IPS-18a (cell line): Measurements from ENCODE around the gene TEAD3.
"Not testable (repeated sequence)": the region's sequence is repeated elsewhere in the genome, so short reads cannot be mapped to it uniquely, and the experiment has no call there.

Source experiments
- H3K27ac ChIP-seq: one replicate; pipeline ENCODE4 v1.5.1; 2013; ENCODE audit warnings: low read length
- H3K27me3 ChIP-seq: one replicate; pipeline ENCODE4 v1.6.1; 2013; ENCODE audit warnings: mild to moderate bottlenecking, low read length; ENCODE audit not compliant: control insufficient read depth, insufficient read depth
- H3K36me3 ChIP-seq: one replicate; pipeline ENCODE4 v1.6.1; 2013; ENCODE audit warnings: low read depth, low read length; ENCODE audit not compliant: control insufficient read depth
- H3K4me1 ChIP-seq: one replicate; pipeline ENCODE4 v1.6.1; 2013; ENCODE audit warnings: low read depth, low read length; ENCODE audit not compliant: control insufficient read depth
- H3K4me3 ChIP-seq: one replicate; pipeline ENCODE4 v1.5.1; 2013; ENCODE audit warnings: low read length
- H3K9ac ChIP-seq: one replicate; pipeline ENCODE4 v1.6.1; 2013; ENCODE audit warnings: mild to moderate bottlenecking, low read length, moderate library complexity
- H3K9me3 ChIP-seq: one replicate; pipeline ENCODE4 v1.6.1; 2013; ENCODE audit warnings: low read depth, low read length; ENCODE audit not compliant: control insufficient read depth

Gene TEAD3

DNA sequence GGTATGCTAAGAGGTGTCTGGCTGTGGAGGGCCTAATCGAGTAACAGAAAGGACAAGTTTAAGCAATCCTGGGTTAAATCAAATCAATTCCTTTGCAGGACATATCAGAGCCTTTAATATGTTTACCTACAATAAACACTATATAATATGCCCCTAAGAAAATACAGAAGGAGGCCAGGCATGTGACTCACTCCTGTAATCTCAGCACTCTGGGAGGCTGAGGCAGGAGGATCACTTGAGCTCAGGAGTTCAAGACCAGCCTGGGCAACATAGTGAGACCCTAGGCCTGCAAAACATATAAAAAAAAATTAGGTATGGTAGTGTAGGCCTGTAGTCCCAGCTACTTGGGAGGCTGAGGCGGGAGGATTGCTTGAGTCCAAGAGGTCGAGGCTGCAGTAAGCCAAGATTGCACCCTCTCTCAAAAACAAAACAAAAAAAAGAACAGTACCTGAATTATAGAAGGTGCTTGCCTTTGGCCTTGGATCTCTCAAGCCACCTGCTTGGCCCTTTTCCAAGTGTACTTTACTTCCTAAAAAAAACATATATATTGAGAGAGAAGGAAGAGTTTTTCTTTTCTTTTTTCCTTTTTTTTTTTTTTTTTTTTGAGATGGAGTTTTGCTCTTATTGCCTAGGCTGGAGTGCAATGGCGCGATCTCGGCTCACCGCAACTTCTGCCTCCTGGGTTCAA, 58.4 kb downstream of the TEAD3 start:
- not testable (repeated sequence) for H3K27ac ChIP-seq, H3K4me3 ChIP-seq, H3K9me3 ChIP-seq, H3K27me3 ChIP-seq, H3K4me1 ChIP-seq, H3K9ac ChIP-seq, H3K36me3 ChIP-seq

DNA sequence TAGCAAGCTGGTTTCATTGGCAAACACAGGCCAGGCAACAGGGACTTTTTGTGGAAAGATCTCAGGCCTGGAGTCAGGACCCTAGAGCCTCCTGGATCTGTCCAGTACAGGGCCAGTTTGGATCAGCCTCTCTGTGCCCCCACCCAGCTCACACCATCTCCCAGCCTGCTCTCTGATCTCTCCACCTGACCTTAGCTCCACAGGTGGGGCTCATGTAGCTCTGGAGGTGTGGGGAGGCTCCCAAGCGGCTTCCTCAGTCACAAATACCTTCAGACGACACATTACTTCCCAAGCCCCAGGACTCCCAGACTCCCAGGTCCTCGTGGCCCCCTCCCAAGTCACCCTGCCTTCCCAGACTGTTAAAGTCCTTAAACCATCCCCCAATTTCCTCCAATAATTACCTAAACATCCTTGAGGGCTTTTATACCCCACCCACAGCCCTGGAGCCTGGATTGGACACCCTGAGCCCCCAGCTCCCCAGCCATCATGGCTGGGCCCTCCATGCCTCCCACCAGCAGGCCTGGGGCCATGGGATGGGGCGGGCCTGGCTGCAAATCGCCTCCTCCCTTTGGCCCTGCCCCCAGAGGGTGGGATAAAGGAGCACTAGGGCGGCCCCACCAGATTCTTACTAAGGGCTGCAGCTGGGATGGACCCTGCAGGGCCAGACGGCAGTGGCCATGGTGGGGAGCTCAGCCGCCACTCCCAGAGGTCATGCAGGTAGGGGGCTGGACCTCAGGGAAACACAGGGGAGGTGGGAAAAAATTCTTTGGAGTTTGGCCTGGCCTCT, 60.6 kb downstream of the TEAD3 start:
- H3K4me1 ChIP-seq = no peaks in the 10 kb centered on the region
- H3K4me3 ChIP-seq = no peak overlapping the region
- H3K9me3 ChIP-seq = no peaks in the 10 kb centered on the region
- H3K9ac ChIP-seq = no peak overlapping the region
- H3K27ac ChIP-seq = no peak overlapping the region
- H3K36me3 ChIP-seq = no peaks in the 10 kb centered on the region
- H3K27me3 ChIP-seq = no peaks in the 10 kb centered on the region

DNA sequence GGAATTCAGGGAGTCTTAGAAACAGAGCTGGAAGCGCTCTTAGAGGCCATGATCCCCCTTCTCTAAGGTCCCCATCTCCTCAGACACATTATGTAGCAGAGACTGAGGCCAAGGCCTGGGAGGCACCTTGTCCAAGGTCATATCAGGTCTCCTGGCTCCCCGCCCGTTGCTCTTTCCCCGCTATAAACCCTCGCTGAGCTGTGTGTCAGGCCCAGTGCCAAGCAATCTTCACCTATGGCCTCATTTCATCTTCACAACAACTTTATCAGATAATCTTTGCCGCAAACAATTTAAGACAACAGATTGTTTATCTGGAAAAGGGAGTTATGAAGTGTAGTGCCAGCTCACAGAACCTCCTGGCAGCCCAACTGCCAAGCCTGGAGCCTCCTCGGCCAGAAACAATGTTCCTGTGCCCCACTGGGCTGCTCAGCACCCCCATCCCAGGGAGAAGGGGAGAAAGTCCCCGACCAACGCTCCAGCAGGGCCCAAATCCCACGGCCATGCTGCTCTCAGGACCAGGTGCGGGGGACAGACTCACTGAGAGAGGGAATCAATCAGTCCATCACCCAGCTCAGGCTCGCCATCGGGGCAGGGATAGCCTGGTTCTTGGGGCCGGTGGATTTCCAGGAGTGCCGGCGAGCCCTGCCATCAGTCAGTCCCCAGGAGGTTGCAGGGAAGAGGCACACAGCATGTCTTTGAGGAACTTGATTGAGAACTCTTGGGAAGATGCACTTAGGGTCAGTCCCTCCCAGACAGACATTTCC, 61.6 kb downstream of the TEAD3 start:
- Histone ChIP-seq H3K9me3 (no peaks in the 10 kb centered on the region), H3K36me3 (no peaks in the 10 kb centered on the region), H3K9ac (no peak overlapping the region), H3K27ac (no peak overlapping the region), H3K4me3 (no peak overlapping the region), H3K27me3 (no peaks in the 10 kb centered on the region), H3K4me1 (no peaks in the 10 kb centered on the region)

DNA sequence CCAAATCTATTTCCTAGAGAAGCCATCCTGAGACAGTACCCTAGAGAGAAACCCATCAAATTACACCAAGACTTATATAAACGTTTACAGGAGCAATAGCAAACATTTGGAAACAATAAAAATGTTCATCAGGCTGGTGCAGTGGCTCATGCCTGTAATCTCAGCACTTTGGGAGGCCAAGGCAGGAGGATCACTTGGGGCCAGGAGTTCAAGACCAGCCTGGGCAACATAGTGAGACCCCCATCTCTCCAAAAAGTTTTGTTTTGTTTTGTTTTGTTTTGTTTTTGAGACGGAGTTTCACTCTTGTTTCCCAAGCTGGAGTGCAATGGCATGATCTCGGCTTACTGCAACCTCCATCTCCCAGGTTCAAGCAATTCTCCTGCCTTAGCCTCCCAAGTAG, 64.2 kb downstream of the TEAD3 start:
- H3K9me3 ChIP-seq, H3K27ac ChIP-seq, H3K27me3 ChIP-seq, H3K36me3 ChIP-seq, H3K9ac ChIP-seq, H3K4me1 ChIP-seq, H3K4me3 ChIP-seq: not testable (repeated sequence)

DNA sequence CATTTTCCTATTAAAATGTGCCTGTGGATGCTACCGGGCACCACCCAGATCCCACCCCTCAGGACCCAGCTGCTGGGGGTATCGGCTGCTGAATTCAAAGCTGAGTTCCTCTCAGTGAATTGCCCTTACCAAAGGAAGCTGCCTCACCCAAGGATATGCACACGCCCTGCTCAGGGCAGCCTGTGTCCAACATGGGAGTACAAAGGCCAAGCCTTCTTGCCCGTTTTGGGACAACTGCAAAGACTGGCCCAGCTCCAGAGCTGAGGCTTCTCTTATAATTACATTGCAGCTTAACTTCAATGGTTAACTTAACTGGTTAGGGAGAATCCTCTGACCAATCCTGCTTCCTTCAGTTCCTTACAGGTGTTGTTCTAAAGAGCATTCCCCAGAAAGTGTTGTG, 64.6 kb downstream of the TEAD3 start:
- H3K4me3 ChIP-seq = no peak overlapping the region
- no peaks in the 10 kb centered on the region for H3K27me3 ChIP-seq
- no peak overlapping the region for H3K27ac ChIP-seq
- no peaks in the 10 kb centered on the region for H3K36me3 ChIP-seq
- peaks cover 9% of the 10 kb centered on the region for H3K9me3 ChIP-seq
- peaks cover 13% of the 10 kb centered on the region for H3K4me1 ChIP-seq
- H3K9ac ChIP-seq = no peak overlapping the region

DNA sequence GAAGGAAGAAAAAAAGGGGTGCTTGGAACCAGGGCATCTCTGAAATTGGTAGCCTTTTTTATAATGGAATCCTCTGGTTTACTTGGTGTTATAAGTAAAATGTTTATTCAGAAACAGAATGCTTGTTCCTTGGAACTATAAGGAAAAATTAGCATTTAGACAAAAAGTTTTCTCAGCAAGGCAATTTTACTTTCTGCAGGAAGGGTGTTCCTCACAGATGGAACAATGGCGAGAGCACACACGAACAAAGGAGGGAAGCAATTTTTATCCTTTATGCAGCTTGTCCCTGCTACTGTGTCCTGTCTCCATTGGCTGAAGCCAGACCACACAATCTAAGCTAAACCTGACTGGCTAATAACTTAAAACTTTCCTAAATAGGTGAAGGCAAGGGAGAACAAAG, 67.4 kb downstream of the TEAD3 start:
- H3K9ac ChIP-seq = no peak overlapping the region
- H3K36me3 ChIP-seq = no peaks in the 10 kb centered on the region
- H3K4me3 ChIP-seq = no peak overlapping the region
- H3K27me3 ChIP-seq = no peaks in the 10 kb centered on the region
- H3K9me3 ChIP-seq = peaks cover 9% of the 10 kb centered on the region
- no peak overlapping the region for H3K27ac ChIP-seq
- H3K4me1 ChIP-seq = peaks cover 15% of the 10 kb centered on the region

DNA sequence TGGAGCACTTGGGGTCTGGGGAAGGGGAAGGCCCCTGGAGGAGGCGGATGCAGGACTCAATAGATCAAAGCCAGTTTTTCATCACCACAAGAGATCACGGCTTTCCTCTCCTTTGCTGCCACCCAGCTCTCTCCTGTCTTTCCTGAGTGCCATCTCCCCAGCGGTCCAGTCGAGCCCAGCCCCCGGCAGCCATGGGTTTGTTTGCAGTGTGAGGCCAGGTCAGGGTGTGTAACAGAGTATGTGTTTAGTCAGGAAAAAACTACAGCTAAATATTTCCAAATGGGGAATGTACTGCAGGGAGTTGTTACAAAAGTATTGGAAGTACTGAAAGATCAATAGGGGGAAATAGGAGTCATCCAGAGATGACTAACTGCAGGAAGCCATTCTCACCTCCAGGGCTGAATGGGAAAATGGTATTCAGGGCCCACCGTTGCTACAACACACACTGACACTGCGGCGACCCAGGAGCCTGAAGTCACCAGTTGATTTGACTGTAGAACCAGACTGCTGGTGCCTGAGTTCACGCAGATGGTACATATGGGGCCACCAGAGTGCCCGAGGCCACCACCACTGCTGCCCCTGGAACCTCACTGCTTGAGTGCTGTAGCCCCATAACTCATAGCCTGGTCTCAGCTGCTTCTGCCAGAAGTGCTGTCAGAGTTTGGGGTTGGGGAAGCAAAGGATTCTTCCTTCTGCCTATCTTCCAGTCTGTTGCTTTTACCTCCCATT, 68.3 kb downstream of the TEAD3 start:
- H3K4me1 ChIP-seq = peaks cover 15% of the 10 kb centered on the region
- H3K9me3 ChIP-seq = peaks cover 9% of the 10 kb centered on the region

DNA sequence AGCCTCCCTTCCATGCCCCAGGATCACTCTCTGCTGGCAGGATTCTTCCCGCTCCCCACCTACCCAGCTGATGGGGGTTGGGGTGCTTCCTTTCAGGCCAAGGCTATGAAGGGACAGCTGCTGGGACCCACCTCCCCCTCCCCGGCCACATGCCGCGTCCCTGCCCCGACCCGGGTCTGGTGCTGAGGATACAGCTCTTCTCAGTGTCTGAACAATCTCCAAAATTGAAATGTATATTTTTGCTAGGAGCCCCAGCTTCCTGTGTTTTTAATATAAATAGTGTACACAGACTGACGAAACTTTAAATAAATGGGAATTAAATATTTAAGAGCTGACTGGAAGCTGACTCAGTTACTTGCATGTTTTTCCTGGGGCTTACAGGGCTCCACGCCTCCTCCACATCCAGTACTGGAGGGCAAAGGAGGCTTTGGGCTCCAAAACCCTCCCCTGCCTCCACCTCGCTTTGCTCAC, 69.0 kb downstream of the TEAD3 start:
- Histone ChIP-seq H3K27ac (no peak overlapping the region), H3K4me3 (no peak overlapping the region), H3K9ac (no peak overlapping the region), H3K27me3 (no peaks in the 10 kb centered on the region), H3K9me3 (peaks cover 9% of the 10 kb centered on the region), H3K4me1 (peaks cover 15% of the 10 kb centered on the region), H3K36me3 (no peaks in the 10 kb centered on the region)

More for the DNA sequence above, 68.3 kb downstream of the TEAD3 start:
- Histone ChIP-seq H3K4me3 (no peak overlapping the region), H3K27ac (no peak overlapping the region), H3K9ac (no peak overlapping the region), H3K27me3 (no peaks in the 10 kb centered on the region), H3K36me3 (no peaks in the 10 kb centered on the region)

DNA sequence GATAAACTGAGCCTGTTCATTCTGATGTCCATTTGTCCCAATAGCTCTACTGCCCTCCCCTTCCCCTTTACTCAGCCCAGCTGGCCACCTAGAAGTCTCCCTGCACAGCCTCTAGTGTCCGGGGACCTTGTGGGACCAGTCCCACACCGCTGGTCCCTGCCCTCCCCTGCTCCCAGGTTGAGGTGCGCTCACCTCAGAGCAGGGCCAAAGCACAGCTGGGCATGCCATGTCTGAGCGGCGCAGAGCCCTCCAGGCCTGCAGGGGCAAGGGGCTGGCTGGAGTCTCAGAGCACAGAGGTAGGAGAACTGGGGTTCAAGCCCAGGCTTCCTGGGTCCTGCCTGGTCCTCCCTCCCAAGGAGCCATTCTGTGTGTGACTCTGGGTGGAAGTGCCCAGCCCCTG, 69.4 kb downstream of the TEAD3 start:
- Histone ChIP-seq H3K4me1 (peaks cover 15% of the 10 kb centered on the region), H3K36me3 (no peaks in the 10 kb centered on the region), H3K4me3 (no peak overlapping the region), H3K9me3 (peaks cover 9% of the 10 kb centered on the region), H3K9ac (no peak overlapping the region), H3K27me3 (no peaks in the 10 kb centered on the region), H3K27ac (no peak overlapping the region)

DNA sequence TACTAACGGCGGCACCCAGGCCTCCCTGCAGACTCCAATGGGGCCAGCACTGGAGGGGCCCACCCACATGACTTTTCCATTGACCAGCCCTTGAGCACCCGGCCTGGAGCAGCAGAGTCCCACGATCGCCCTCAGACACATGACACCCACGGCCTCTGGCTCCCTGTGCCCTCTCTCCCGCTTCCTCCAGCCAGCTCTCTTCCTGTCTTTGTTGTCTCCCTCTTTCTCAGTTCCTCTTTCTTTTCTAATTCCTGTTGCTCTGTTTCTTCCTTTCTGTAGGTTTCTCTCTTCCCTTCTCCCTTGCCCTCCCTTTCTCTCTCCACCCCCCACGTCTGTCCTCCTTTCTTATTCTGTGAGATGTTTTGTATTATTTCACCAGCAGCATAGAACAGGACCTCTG, 70.8 kb downstream of the TEAD3 start:
- no peaks in the 10 kb centered on the region for H3K36me3 ChIP-seq
- H3K4me1 ChIP-seq = peaks cover 15% of the 10 kb centered on the region
- no peak overlapping the region for H3K9ac ChIP-seq
- no peak overlapping the region for H3K4me3 ChIP-seq
- H3K27me3 ChIP-seq = no peaks in the 10 kb centered on the region
- H3K27ac ChIP-seq = no peak overlapping the region
- peaks cover 9% of the 10 kb centered on the region for H3K9me3 ChIP-seq

DNA sequence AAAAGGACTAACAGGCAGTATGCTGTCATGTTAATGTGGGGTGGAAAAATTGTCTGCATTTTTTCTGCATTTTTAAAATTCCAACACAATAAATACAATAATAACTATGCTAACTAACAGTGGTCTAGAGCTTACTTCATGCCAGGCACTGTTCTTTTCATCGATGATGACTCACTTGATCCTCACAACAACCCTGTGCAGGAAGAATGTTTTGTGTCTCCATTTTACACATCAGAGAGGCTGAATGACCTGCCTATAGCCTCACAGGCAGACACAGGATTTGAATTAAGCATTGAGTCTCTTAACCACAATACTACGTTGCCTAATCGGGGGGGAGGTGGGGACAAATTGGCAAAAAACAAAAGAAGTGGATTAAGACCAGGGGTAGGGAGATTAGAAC, 71.6 kb downstream of the TEAD3 start:
- H3K4me3 ChIP-seq = no peak overlapping the region
- no peaks in the 10 kb centered on the region for H3K36me3 ChIP-seq
- peaks cover 15% of the 10 kb centered on the region for H3K4me1 ChIP-seq
- no peak overlapping the region for H3K27ac ChIP-seq
- no peaks in the 10 kb centered on the region for H3K27me3 ChIP-seq
- H3K9me3 ChIP-seq = peaks cover 9% of the 10 kb centered on the region
- no peak overlapping the region for H3K9ac ChIP-seq
